GM19395 (cell line): ENCODE measurements around the gene CABP7.

ENCODE experiments used
- ATAC-seq: cut with Tn5 transposase; IDR thresholded peaks from one replicate; pipeline ENCODE4 v1.9.1; 2021; ENCODE audit warnings: mild to moderate bottlenecking, moderate library complexity; ENCODE audit not compliant: unreplicated experiment

The CABP7 gene

DNA sequence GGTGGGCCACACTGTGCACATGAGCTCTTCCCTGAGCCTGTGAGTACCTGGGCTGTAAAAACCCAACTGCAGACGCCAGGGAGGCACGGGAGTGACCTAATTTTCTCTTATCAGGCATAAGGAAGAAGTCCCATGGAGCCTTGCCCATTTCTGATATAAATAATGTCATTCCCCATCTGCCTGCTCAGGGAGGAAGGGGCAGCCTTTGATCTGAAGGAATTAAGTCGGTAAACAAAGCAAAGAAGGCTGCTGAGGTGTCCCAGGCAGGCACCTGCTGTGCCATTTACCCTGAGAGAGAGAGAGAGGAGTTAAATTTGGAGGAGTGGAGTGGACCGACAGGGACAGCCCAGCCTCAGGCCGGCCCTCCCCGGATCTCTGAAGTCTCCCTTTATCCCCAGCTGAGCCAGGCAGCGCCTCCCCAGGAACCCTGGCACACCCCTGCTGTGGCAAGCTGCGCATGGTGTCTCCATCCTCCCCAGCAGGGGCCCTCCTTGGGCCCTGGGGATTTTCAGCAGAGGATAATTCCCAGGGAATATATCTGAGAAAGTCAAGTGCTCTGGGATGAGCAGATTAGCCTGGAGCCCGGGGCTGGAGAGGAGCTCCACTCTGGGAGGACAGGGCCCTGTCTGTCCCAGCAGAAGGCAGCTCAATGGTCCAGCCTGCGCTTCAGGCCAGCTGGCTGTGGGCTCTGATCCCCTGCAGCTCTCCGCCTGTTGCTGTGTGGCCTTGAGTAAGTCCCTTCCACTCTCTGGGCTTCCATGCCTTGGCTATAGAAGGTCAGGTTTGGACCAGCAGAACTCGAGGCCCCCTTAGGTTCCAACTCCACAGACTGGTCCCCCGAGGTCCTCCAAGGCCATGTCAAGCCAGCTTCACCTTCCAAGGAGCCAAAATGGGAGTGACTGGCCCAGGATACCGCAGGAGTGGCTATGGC is 17.5 kb upstream of the CABP7 start:
- no peak for ATAC-seq

GRCh38 chr22:29702931-29703501 is 16.8 kb upstream of the CABP7 start:
- no peak for ATAC-seq

GRCh38 chr22:29703569-29704195 is 16.1 kb upstream of the CABP7 start:
- no peak for ATAC-seq

GRCh38 chr22:29704528-29705285 is 15.1 kb upstream of the CABP7 start:
- no peak for ATAC-seq

GRCh38 chr22:29705651-29706050 is 14.2 kb upstream of the CABP7 start:
- no peak for ATAC-seq

DNA sequence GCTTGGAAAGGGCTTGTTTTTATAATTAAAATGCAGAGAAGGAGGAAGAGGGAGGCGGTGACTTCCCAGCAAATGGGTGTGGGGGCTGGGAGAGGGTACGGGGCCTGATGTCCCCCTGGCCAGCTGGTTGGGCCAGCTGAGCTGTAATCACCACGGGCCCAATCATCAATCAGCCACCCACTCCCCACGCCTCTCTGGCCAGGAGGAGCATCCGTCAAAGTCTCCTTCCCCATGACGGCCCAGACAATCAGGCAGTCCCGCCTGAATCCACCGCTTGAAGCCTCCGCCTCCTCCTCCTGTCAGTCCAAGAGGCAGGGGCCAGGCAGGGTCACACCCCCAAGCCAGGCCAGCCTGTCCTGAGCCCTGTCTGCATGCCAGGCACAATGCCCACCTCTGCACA is 13.3 kb upstream of the CABP7 start:
- ATAC-seq = no peak

GRCh38 chr22:29707010-29707409 is 12.8 kb upstream of the CABP7 start:
- ATAC-seq = no peak

DNA sequence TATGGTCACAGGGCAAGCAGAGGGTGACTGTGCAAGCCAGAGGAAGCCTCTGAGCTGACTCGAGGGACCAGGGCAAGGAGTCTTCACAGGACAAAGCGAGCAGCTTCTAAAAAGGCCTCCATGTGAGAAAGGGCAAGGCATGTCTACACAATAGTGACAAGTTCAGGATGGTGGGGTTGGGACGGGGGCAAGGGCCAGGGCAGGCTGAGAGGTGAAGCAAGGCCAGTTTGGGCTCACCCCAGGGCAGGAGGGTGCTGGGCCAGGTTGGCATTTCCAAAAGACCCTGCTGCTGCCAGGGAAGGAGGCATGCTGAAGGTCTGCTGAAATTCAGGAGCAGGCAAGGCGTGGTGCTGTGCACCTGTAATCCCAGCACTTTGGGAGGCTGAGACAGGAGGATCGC is 12.3 kb upstream of the CABP7 start:
- no peak for ATAC-seq

GRCh38 chr22:29710193-29710592 is 9.6 kb upstream of the CABP7 start:
- no peak for ATAC-seq

DNA sequence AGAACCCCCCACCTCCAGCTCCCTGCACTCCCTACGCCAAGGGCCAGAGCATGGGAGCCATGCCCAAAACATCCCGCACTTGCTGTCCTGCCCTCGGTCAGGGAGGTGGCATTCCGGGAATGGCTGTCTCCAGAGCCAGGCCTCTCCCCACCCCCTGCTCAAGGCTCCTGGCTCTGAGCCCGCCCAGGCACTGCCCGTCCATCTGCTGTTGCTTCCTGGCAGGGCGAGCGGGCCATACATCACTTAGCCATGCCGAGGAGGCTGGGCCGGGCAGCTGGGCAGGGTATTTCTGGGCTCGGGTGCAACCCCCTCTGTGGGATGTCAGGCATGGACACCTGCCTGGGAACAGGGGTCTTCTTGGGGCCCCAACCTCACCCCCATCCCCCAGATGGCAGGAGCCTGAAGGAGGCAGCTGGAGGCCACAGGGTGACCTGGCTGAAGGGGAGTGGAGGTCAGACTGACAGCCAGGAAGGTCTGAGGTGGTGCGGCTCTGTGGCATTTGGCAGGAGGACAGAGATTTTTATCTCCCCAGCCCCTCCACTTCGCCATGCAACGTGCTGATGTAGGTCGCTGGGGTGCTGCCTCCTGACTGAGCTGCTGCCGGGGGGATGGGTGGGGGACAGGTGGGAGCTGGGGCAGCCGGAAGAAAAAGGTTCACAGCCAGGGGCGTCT is 8.7 kb upstream of the CABP7 start:
- no peak for ATAC-seq

- ATAC-seq = no peak
Observed at GRCh38 chr22:29712119-29712518, 7.7 kb upstream of the CABP7 start.

DNA sequence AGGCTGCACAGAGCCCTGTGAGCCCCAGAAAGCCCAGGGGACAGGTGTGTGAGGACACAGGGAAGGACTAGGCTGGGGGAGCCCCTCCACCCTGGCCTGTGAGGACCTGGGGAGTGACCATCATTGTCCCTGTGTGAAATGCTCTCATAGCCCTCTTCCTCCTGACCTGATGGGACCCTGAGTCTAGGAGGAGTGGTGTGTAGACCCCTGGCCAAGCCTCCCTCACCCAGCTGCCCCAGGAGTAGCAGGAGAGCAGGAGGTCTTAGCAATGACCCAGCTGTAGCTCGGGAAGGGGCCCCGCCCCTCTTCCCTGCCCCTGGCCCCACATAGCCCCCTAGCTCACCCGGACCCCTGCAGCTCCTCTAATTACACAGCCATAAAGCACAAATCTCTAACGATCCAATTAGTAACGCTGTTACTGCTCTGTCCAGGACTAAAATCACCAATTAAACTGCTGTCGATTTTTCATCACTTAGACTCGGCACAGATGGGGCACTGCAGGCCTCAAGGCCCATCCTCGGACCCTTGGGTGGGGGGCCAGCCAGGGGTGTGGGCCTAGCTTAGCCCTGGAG is 6.6 kb upstream of the CABP7 start:
- no peak for ATAC-seq

- no peak for ATAC-seq
Observed at GRCh38 chr22:29715240-29715639, 4.6 kb upstream of the CABP7 start.

- ATAC-seq = no peak
Observed at GRCh38 chr22:29715705-29716104, 4.1 kb upstream of the CABP7 start.

DNA sequence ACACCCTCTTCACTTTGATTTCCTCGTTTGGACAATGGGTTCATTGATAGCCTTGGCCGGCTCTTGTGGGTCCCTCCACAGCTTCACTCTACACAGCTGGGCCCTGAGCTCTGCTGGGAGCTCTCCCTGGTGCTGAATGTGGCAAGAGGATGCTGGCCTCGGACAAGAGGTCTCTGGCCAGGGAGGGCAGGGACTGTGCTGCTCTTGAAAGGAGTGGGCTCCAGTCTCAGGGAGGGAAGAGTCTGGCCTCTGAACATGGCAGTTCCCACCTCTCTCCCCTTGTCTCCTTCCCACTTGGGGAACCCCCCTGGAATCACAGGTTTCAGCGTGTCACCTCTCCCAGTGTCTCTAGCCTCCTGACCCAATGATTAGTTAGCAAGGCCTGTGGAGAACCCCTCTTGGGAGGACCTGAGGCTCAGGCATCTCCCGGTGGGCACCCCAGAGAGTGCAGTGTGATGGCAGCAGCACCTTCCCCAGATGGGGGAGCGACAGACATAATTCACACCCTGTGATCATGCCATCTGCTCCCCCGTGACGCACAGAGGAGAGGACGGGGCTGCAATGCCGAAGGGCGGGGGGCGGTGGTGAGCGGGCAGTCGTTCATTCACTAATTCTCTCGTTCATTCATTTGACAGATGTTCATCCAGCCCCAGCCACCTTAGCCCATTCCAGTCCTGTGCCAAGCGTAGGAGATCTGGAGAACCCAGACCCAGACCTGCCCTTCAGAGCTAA is 2.8 kb upstream of the CABP7 start:
- ATAC-seq = no peak

- no peak for ATAC-seq
Observed at GRCh38 chr22:29717789-29718188, 2.0 kb upstream of the CABP7 start.

GRCh38 chr22:29718949-29719898 is 579 bp upstream of the CABP7 start:
- no peak for ATAC-seq

GRCh38 chr22:29720811-29721323 is 1.1 kb downstream of the CABP7 start:
- ATAC-seq = no peak
